ENCODE results near the gene TDRD1.

Gene TDRD1

GRCh38 chr10:114173603-114173920 lies 5.6 kb upstream of the TDRD1 start:
- no peak for TF ChIP-seq CTCF (IDR thresholded peaks at IDR 0.05; ENCODE audit: insufficient read depth, low read length, missing control alignments)
- H3K4me3 ChIP-seq (ENCODE audit: low read depth, low read length) = peak overlapping the region; percentile 98
- ChIA-PET POLR2A (no interaction called here), CTCF (interaction anchor here (1.2 kb wide), 1 partner anchor 706 kb away, joined by 3 read pairs; no protein-coding TSS in a partner anchor)
- DNase-seq (ENCODE audit: low read depth, low spot score) = no peak

- H3K4me3 ChIP-seq (ENCODE audit: low read depth, low read length) = peak within 1 kb of the TSS; percentile 98
- CTCF ChIA-PET = interaction anchor here (1.2 kb wide), 1 partner anchor 706 kb away, joined by 3 read pairs; no protein-coding TSS in a partner anchor
- POLR2A ChIA-PET = no interaction called here
- no peak for TF ChIP-seq CTCF (IDR thresholded peaks at IDR 0.05; ENCODE audit: insufficient read depth, low read length, missing control alignments)
- DNase-seq (ENCODE audit: low read depth, low spot score) = peak; percentile 33
These were observed 5.0 kb upstream of the TDRD1 start, which contains the start of gene CCDC186 for GRCh38 chr10:114173921-114174694. TSS of gene CCDC186 (minus strand) at chr10:114174203. CDS start at chr10:114163268, 10,935 bp downstream.

GRCh38 chr10:114174695-114175188 lies 4.4 kb upstream of the TDRD1 start:
- no peak for DNase-seq (ENCODE audit: low read depth, low spot score)
- H3K4me3 ChIP-seq (ENCODE audit: low read depth, low read length) = peak overlapping the region; percentile 98
- ChIA-PET POLR2A (no interaction called here), CTCF (interaction anchor here (1.2 kb wide), 1 partner anchor 705 kb away, joined by 3 read pairs; no protein-coding TSS in a partner anchor)
- no peak for TF ChIP-seq CTCF (IDR thresholded peaks at IDR 0.05; ENCODE audit: insufficient read depth, low read length, missing control alignments)

GRCh38 chr10:114175667-114176066 lies 3.5 kb upstream of the TDRD1 start:
- no peak for DNase-seq (ENCODE audit: low read depth, low spot score)
- ChIA-PET CTCF (no interaction called here), POLR2A (no interaction called here)
- no peak overlapping the region for H3K4me3 ChIP-seq (ENCODE audit: low read depth, low read length)
- TF ChIP-seq CTCF (IDR thresholded peaks at IDR 0.05; ENCODE audit: insufficient read depth, low read length, missing control alignments) = no peak

GRCh38 chr10:114176511-114176910 lies 2.6 kb upstream of the TDRD1 start:
- no peak for TF ChIP-seq CTCF (IDR thresholded peaks at IDR 0.05; ENCODE audit: insufficient read depth, low read length, missing control alignments)
- H3K4me3 ChIP-seq (ENCODE audit: low read depth, low read length) = no peak overlapping the region
- DNase-seq (ENCODE audit: low read depth, low spot score) = no peak
- POLR2A ChIA-PET = no interaction called here
- CTCF ChIA-PET = no interaction called here

- CTCF ChIA-PET = interaction anchor here (0.7 kb wide), 1 partner anchor 25 kb away, joined by 3 read pairs; no protein-coding TSS in a partner anchor
- no peak overlapping the region for H3K4me3 ChIP-seq (ENCODE audit: low read depth, low read length)
- DNase-seq (ENCODE audit: low read depth, low spot score) = no peak
- no peak for TF ChIP-seq CTCF (IDR thresholded peaks at IDR 0.05; ENCODE audit: insufficient read depth, low read length, missing control alignments)
- POLR2A ChIA-PET = no interaction called here
These were observed 594 bp downstream of the TDRD1 start for GRCh38 chr10:114179747-114180146.

Data from AG04449 (cell line).